GM21576 (cell line): ENCODE results near the gene PTPRK.

ENCODE experiments used
- ATAC-seq: cut with Tn5 transposase; IDR thresholded peaks from one replicate; pipeline ENCODE4 v1.9.1; 2021; ENCODE audit warnings: mild to moderate bottlenecking, moderate library complexity; ENCODE audit not compliant: unreplicated experiment

PTPRK gene

DNA sequence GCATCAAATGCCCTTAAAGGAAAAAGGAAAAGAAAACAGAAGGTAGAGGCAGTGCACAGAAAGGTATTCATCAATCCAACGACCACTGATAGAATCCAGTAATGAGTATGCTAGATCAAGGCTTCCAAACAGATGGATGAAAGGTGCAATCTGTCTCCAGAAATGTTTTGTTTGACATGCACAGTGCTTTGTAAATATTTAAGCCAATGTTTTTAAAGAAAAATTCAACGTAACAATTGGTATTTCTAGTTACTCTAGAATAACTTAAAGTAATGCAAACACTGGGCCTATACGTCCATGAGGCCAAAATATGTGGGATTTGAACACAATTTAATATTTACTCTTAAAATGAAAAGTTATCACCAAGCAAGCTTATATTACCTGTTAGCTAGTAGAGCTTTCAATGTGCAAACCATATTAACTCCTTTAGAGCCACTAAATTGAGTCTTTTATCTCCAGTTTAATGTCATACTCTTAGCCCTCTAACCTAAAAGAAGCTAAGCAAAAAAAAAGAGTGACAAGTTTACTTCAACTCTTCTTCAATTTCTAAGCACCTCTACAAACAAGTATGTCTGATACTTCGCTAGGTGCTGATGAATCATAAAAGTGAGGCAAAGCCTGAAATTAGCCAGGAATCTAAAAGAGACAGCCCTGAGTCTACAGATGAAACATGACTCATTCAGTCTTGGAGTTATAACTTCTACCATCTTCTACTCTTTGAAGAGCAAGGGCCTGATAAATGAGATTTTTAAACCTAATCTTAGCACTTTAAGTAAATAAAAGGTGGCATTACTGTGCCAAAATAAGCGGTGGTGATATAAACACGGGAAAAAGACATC is 169.8 kb downstream of the PTPRK start:
- ATAC-seq, result no peak

DNA sequence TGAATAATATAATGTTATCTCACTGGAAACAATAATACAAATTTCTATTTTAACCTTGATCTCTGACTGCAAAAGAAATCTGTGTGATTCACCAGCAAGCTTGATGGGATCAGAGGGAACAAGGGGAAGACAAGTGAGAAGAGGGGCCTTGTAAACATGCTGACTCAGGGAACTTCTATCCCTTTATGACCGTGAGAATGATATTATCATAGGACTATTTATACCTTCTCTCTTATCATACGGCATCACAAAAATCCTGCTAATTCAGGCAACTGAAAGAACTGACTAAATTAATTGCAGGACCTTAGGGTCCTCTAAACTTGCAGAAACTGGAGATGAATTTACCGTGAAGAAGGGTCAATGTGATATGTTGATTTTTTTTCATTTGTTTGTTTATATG is 173.3 kb downstream of the PTPRK start:
- no peak for ATAC-seq

DNA sequence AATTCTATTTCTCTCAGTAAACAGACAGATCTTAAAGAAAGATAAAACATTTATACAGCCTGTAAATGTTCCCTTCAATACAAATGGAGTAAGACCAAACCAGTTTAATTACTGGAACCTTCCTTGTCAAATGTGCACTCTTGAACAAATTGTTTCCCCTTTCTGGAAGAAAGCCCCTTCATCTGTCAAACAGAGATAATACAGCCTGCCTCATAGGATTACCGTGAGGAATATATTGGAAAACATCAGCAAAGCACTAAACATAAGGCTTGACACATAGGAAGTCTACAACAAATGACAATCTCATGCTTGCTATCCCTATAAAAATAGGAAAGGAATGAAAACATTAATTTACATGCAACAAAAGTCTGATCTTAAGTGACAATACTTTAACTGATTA is 173.8 kb downstream of the PTPRK start:
- ATAC-seq, result no peak

DNA sequence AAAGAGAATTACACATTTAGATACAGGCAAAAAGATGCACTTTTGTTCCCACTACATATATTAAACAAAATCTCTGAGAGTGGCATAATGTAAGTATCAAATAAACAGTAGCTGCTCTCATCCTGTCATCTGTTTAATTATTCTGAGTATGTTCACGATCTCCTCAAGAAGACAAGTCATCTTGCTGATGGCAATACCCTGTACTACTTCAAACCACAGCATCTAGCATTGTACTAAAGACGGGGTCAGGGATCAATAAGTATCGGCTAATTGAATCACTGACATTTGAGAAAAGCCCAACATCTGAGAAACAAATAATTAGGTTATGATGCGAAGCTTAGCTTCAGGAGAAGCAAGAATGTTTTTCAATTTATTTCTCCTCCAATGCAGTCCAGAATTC is 175.1 kb downstream of the PTPRK start:
- ATAC-seq, result no peak

DNA sequence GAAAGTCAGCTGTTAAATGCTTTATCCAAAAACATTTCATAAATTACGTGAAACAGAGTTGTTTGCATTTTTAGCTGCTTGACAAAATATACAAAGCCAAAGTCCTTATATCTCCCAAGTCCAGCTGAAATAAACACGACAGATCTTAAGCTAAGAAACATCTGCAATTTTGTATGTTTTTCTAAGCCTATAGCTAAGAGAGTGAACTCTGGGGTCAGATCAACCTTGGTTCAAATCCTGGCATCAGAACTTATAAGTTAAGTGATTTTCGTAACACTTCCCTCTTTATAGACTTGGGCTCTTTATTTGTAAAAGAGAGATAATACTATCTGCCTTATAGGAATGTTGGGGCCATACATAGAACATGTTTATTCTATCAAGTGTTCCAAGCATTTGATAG is 176.7 kb downstream of the PTPRK start:
- ATAC-seq, result no peak

DNA sequence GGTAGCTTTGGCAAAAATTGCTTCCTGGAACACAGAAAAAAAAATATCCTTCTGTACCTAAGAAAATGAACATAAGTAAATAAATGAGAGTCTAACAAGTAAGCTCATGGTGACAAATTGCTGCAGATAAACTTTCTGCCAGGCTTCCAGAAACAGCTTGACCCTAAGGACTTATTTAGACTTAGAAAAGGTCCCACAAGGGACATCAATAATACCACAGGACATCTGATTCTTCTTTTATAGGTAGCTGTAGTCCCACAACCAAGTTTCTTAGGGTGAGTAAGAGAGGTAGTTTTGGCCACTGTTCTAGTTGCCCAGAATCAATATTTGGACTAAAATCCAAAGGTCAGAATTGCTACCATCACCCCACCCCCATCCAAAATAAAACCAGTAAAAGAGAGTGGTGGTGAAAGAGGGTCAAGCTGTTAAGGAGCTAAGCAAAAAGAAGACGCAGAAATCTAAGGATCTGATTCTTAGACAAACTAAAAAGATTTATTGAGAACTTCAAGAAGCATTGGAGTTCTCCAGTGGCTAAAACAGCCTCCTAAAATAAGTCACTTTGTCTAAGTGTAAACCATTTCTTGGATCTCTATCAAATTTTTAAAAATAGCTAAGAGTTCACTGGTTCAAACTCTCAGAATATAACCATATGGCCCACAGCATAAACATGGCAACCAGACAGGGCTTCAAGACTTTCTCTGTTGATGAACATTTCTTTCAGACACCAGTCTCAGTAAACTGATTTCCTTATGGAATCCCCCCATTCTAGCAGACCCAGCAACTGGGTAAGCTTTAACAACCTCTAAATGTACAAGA is 180.6 kb downstream of the PTPRK start:
- no peak for ATAC-seq

DNA sequence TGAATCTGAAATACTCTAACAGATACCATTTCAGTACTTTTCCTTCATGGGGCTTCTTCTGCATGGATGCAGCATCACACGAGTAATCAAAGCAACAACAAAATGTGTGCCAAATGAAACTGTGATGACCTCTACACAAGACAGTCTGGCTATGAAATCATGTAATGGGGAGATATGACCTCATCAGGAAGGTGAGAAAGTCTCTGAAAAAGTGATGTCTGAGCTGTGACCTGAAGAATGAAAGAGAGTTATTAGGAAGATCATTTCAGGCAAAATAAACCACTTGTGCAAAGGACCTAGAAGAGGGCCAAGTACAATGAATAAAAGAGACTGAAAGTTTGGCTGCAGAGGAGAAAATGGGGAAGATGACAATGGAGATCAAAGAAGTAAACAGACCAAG is 182.8 kb downstream of the PTPRK start:
- no peak for ATAC-seq

DNA sequence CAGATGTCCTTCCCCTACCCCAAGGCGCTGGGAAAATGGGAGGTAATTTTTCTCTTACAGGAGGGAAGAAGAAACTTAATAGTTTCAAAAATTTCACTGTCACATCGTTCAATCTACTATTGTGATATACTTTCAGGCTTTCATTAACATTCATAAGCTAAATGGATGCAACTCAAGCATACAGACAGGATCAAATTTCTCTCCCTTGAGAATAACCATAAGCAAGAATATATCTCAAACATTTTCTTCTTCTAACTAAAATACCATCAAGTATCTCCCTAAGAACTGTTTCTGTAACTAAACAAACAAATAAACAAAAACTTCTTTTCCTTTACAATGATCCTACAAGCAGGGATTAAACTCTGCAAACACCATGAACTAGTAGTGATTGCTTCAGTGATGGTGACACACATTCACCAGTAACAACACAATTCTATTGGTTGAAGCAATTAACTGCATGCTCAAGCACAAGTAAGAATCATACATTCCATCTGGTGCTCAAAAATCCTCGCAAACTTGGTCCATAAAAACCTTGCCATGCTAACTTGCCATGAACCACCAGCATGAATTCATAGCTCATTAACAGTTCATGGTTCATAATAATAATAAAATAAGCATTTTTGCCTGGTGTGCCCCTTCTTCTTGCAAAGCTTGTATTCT is 183.8 kb downstream of the PTPRK start:
- ATAC-seq, result no peak

DNA sequence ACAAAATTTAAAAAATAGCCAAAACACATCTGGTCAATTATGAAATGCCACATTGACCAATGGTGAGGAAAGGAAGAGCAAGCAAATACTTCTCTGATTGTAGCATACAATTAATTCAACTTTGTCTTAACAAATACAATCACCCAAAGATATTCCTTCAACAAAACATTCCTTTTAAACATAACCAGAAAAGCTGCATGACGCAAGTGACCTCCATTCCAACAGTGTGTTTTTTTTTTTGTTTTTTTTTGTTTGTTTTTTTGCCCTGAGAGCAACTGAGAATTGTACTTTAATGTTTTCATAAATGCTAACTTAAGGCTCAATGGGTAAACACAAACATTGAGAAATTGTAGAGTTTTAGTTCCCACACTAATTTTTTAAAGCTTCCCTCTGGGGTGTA is 184.4 kb downstream of the PTPRK start:
- no peak for ATAC-seq

DNA sequence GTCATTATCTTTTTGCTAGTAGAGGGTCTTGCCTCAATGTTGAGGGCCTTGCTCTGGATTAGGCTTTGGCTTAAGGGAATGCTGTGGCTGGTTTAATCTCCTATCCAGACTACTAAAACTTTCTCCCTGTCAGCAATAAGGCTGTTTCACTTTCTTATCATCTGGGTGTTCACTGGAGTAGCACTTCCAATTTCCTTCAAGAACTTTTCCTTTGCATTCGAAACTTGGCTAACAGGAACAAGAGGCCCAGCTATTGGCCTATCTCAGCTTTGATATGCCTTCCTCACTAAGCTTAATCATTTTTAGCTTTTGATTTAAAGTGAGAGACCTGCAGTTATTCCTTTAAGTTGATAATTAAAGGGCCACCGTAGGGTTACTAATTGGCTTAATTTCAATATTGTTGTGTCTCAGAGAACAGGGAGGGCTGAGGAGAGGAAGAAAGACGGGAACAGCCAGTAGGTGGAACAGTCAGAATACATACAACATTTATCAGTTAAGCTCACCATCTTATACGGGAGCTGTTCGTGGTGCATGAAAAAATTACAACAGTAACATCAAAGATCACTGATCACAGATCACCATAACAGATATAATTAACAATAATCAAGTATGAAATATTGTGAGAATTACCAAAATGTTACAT is 186.7 kb downstream of the PTPRK start:
- no peak for ATAC-seq

DNA sequence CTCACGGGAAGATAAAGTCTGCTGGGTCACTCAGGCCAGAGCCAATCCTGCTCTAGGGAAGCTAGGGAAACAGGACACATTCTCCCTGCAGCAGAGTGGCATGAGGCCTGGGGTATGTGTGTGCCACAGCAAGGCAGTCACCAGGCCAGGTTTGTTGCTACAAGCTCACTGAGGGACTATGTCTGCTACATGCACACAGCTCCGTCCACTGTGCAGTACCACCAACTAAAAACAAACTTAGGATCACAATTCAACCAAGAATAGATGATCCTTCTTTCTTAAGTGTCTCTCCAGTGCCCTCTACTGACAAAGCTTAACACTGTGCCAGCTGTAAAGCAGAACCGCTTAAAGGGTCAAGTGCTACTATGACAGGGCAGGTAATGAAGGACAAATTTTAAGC is 192.5 kb downstream of the PTPRK start:
- ATAC-seq, result peak; percentile 91

DNA sequence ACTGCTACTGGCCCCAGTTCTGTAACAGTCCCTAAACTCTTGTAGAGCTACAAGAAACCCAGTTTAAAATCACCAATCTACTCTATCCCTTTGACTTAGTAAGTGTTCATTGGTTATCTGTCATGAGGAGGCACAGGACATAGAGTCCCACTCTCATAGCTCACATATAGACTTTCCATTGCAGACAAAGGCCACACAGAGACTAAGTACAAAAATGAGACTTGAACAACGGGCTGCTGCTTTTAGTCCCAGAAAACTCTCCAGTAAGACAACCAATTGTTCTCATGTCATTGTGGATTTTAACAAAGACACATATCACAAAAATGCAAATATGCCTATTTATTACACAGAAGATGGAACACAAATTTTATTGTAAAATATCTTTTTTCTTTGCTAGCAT is 197.4 kb downstream of the PTPRK start:
- ATAC-seq, result no peak

DNA sequence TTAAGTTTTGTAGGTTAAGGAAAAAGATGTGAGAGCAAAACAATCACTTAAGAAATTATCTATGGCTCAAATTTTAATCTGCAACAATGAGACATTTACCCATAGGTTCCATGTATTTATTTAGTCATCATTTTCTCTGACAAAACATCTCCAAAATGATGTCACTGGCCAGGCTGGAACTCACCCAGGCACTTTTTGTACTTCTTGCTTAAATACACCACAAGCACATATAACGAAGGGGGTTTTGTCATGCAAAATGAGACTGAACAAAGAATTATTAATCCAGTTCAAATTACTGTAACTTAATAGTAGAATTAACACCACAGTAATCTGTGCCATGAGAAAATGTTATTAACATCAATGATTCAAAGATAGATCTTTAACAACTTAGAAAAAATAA is 200.5 kb downstream of the PTPRK start:
- ATAC-seq, result no peak

DNA sequence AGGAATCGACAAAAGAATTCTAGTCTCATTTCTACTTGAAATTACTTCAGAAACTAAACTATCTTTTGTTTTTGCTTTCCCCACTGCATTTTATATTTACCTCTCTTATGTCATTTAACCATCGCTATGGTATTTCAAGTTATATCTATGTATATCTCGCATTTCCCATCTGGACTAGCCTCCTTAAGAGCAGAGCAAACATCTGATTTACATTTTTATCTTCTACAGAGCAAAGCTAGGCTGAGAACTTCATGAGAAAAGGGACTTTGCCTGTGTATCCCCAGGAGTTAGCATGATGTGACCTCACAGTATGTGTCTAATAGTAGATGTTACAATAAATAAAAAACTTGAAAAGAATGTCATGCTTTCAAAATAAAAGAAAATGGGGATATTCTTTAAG is 201.2 kb downstream of the PTPRK start:
- no peak for ATAC-seq

DNA sequence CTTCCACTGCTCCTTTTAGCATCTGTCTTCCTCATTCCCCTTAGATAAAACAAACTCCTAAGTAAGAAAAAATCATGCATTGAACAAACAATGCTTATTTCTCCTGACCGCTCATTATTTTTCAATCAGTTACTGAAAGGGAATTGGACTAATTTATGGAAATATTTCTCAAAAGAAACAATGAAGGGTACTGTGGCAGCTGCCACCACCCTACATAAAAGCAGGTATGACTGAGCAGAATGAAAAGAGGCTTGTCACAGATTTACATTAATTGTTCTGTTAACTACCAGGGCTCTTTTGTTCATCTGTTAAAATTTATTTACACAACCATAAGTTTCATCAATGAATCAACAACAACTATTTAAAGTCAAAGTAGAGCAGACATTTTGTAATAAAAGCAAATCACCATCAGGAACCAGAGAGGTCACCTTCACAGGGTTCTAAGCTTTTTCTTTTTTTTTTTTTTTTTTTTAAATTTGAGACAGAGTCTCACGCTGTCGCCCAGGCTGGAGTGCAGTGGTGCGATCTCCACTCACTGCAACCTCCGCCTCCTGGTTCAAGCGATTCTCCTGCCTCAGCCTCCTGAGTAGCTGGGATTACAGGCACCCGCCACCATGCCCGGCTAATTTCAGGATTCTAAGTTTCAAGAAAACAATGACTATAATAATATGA is 204.0 kb downstream of the PTPRK start:
- ATAC-seq, result no peak

DNA sequence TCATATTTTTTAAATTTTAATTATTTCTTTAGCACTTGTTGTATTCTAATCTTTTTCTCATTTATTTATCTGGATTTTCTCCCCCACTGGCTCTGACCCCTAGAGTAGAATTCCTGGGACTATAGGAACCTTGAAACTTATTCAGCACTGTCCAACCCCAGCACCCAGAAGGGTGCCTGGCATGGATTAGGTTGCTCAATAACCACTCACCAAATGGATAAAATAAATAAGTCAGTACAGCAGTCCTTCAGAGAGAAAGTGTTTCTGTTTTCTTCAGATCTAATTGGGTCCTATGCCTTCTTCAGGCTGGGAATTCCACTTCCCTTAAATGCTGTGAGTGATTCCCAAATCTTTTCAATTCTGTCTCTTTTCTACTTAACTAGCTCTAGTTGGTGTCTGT is 206.2 kb downstream of the PTPRK start:
- no peak for ATAC-seq

DNA sequence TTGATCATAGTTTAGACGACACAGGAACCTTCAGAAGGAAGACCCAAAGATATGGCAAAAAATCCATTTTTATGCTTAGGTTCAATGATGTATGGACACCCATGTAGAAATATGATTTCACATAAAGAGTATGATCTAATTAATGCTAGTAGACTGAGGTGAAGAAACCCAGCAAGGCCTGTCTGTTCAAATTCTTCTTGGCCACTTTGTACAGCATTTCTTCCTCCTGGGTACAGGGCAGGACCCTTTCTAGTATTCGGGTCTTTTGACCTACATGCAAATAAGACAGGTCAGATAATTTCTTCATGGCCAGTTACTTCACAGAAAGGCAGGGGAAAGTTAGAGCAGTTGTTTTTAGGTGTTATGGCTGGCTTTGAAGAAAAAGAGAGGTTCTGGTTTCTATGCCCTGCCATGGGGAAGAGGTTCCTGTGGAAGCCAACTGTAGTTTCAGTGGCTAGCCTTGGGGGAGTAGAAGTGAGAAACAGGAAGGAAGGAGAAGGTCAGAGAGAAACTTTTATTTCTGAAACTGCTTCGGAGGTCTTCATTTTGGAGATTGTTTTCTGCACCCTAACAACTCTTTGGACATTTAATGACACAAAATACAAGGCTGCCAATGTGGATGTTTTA is 208.3 kb downstream of the PTPRK start:
- ATAC-seq, result no peak

DNA sequence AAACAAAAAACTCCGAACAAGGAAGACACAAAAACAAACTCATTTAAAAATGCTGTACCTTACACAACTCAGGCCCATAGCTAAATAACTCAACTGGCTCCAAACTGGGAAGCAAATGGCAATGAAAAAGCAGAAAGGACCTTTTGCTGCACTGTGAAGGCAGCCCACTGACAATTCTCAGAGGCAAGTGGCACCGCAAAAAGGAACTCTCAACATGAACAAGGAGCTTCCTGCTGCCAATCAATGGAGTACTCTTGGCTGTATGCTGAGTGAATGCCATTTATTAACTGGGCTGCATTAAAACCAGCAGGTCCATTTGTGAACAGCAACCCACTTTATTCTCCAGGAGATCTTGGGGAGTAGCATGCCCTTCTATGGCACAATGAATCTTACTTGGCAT is 209.9 kb downstream of the PTPRK start:
- no peak for ATAC-seq

DNA sequence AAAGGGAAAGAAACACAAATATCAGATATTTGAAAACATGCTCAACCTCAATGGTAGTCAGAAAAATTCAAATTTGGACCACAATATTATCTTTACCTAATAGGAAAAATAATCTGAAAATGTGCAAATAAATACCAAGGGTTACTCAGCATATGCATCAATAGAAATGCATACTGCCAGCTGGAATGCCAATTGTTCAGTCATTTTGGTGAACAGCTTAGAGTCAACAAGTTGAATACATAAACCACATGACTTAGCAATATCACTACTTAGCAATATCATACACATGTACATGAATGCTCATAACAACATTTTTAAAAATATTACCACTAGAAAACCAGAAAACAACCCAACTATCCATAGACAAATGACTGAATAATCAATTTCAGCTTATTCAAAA is 212.7 kb downstream of the PTPRK start:
- no peak for ATAC-seq

DNA sequence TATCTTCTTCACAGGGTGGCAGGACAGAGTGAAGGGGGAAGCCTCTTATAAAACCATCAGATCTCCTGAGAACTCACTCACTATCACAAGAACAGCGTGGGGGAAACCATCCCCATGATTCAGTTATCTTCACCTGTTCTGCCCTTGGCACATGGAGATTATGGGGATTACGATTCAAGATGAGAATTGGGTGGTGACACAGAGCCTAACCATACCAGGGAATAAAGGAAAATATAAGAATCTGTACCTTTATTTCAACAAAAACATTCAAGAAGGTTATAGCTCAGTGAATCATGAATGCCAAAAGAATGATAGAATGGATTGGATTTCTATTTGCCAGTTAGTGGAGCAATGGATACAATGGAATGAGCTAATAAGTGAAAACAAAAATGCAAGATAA is 214.4 kb downstream of the PTPRK start:
- no peak for ATAC-seq
